Upper lobe of left lung (tissue), 6 donors: ENCODE measurements around the gene EPGN. TPM values are rescaled to one million over a fixed set of nuclear protein-coding genes. Genes with fewer than 3 reads are reported as not detected.

Experiments
- ATAC-seq, 2 donors: fragments of 200-7000 bp; cut with Tn5 transposase; one replicate each; pipeline ENCODE4 v1.9.1; 2022; ENCODE audit warnings: mild to moderate bottlenecking in 2 of 2, moderate library complexity in 2 of 2; ENCODE audit not compliant: low FRiP score in 2 of 2
- DNase-seq, 2 donors: peaks; one replicate each; pipeline ENCODE4 v3.0.0-alpha.2; 2019 to 2020
- H3K27ac ChIP-seq, 4 donors: fragments of 200-600 bp; sonication (generic); one replicate each; pipeline ENCODE4 v1.5.1; 2016 to 2019
- H3K27me3 ChIP-seq, 4 donors: fragments of 200-600 bp; sonication (generic); one replicate each; pipeline ENCODE4 v1.5.1; 2017 to 2019
- H3K36me3 ChIP-seq, 4 donors: fragments of 200-600 bp; sonication (generic); one replicate each; pipeline ENCODE4 v1.5.1; 2016 to 2019
- H3K4me1 ChIP-seq, 4 donors: fragments of 200-600 bp; sonication (generic); one replicate each; pipeline ENCODE4 v1.5.1; 2018 to 2019
- H3K4me3 ChIP-seq, 4 donors: fragments of 200-600 bp; sonication (generic); one replicate each; pipeline ENCODE4 v1.5.1; 2017 to 2019; ENCODE audit warnings: mild to moderate bottlenecking in 2 of 4, moderate library complexity in 1 of 4
- H3K9me3 ChIP-seq, 4 donors: fragments of 200-600 bp; sonication (generic); one replicate each; pipeline ENCODE4 v1.5.1; 2018 to 2019
- CTCF ChIP-seq, 6 experiments: fragments of 450-650 bp in 4 of 6; fragments of 200-600 bp in 2 of 6; sonication (generic) in 2 of 6; IDR thresholded peaks; one replicate each; pipeline ENCODE4 v1.5.1; 2016 to 2019; ENCODE audit warnings: antibody characterized with exemption in 6 of 6
- EP300 ChIP-seq, 4 donors: sonication (generic); formaldehyde crosslinking; IDR thresholded peaks; one replicate each; pipeline ENCODE4 v1.5.1; 2017; ENCODE audit warnings: antibody characterized with exemption in 4 of 4, control low read depth in 2 of 4
- POLR2A ChIP-seq, 4 donors: fragments of 450-650 bp; IDR thresholded peaks; one replicate each; pipeline ENCODE4 v1.5.1; 2016 to 2017; ENCODE audit warnings: antibody characterized with exemption in 4 of 4, mild to moderate bottlenecking in 2 of 4
- POLR2AphosphoS5 ChIP-seq, 2 donors: sonication (generic); formaldehyde crosslinking; IDR thresholded peaks; one replicate each; pipeline ENCODE4 v1.5.1; 2017; ENCODE audit warnings: antibody characterized with exemption in 2 of 2
- WGBS, 2 donors: methylation state at CpG; one replicate each; pipeline ENCODE4 v1.1.5; 2017 to 2018; 5-methylcytosine and 5-hydroxymethylcytosine counted together
- total RNA-seq, 6 donors: library from RNA; depleted of rRNA in 4 of 6; stranded (reverse); fragments of >200 nt in 4 of 6; gene quantifications; one replicate each; pipeline versions ENCODE4 v1.1.0 to v1.2.1, GENCODE V29; 2016 to 2021
- donor health status: DM: no; HTN: no; CAD: no; lungs with moderate emphysema.
- donor health status: DM: no; HTN: yes; CAD: no; lungs with severe emphysema.

Gene EPGN
- total RNA-seq, 6 donors from 2014 or later = 0.34 to 7.1 (median 0.94) TPM; not detected in 2

- no peaks in the 10 kb centered on the region for H3K36me3 ChIP-seq
- TF ChIP-seq CTCF (IDR thresholded peaks at IDR 0.05) = no peak
- no peak for TF ChIP-seq POLR2A (IDR thresholded peaks at IDR 0.05)
- TF ChIP-seq POLR2AphosphoS5 (IDR thresholded peaks at IDR 0.05) = no peak
- no peak for TF ChIP-seq EP300 (IDR thresholded peaks at IDR 0.05)
- no peak overlapping the region for H3K4me3 ChIP-seq
- 60 to 62% methylated on average over 4 of the region's 4 CpGs for WGBS, 2 donors
- H3K27me3 ChIP-seq = peaks cover 0 to 8% (median 3%) of the 10 kb centered on the region in 4 donors
- no peaks in the 10 kb centered on the region for H3K9me3 ChIP-seq
- ATAC-seq (no peak), DNase-seq (no peak)
- H3K27ac ChIP-seq = no peak overlapping the region
- H3K4me1 ChIP-seq = peaks cover 9 to 19% (median 14%) of the 10 kb centered on the region in 4 donors
These were observed 53.4 kb downstream of the EPGN start for GRCh38 chr4:74361671-74362070.

GRCh38 chr4:74362347-74362746 lies 54.1 kb downstream of the EPGN start:
- H3K4me3 ChIP-seq = no peak overlapping the region
- ATAC-seq (no peak), DNase-seq (no peak)
- H3K27me3 ChIP-seq = peaks cover 0 to 8% (median 3%) of the 10 kb centered on the region in 4 donors
- no peaks in the 10 kb centered on the region for H3K9me3 ChIP-seq
- no peak overlapping the region for H3K27ac ChIP-seq
- peaks cover 9 to 21% (median 14%) of the 10 kb centered on the region in 4 donors for H3K4me1 ChIP-seq
- no peaks in the 10 kb centered on the region for H3K36me3 ChIP-seq
- 92 to 98% methylated on average over 3 of the region's 3 CpGs for WGBS, 2 donors
- TF ChIP-seq POLR2A (IDR thresholded peaks at IDR 0.05) = no peak
- no peak for TF ChIP-seq POLR2AphosphoS5 (IDR thresholded peaks at IDR 0.05)

- H3K27ac ChIP-seq = no peak overlapping the region
- H3K36me3 ChIP-seq = no peaks in the 10 kb centered on the region
- no peak for ATAC-seq
- peaks cover 0 to 8% (median 3%) of the 10 kb centered on the region in 4 donors for H3K27me3 ChIP-seq
- peaks cover 9 to 21% (median 14%) of the 10 kb centered on the region in 4 donors for H3K4me1 ChIP-seq
- no peaks in the 10 kb centered on the region for H3K9me3 ChIP-seq
- DNase-seq = no peak
- TF ChIP-seq EP300 (IDR thresholded peaks at IDR 0.05) = no peak
- 33 to 38% methylated on average over 8 of the region's 8 CpGs for WGBS, 2 donors
- peak overlapping the region in 1 of 4 donors; percentile 47 for H3K4me3 ChIP-seq
These were observed 56.0 kb downstream of the EPGN start for GRCh38 chr4:74364256-74364651.

GRCh38 chr4:74364652-74365491 lies 56.6 kb downstream of the EPGN start, which contains the start of gene EREG:
Gene EREG (plus strand): TSS chr4:74365145. CDS start chr4:74365309, 164 bp downstream.
- H3K27ac ChIP-seq = no peak within 1 kb of the TSS
- ATAC-seq (peak; percentile 65 to 78), DNase-seq (peak; percentile 44 to 87)
- H3K27me3 ChIP-seq = peaks cover 0 to 8% (median 3%) of the 10 kb centered on the region in 4 donors
- H3K9me3 ChIP-seq = no peaks in the 10 kb centered on the region
- no peaks in the 10 kb centered on the region for H3K36me3 ChIP-seq
- 5 to 12% methylated on average over 18 to 40 of the region's 40 CpGs for WGBS, 2 donors
- TF ChIP-seq POLR2AphosphoS5 (IDR thresholded peaks at IDR 0.05) = no peak
- no peak for TF ChIP-seq EP300 (IDR thresholded peaks at IDR 0.05)
- TF ChIP-seq POLR2A (IDR thresholded peaks at IDR 0.05) = no peak
- no peak for TF ChIP-seq CTCF (IDR thresholded peaks at IDR 0.05)
- H3K4me3 ChIP-seq = peak within 1 kb of the TSS; percentile 26 to 47 (median 37)
- peaks cover 9 to 21% (median 14%) of the 10 kb centered on the region in 4 donors for H3K4me1 ChIP-seq

GRCh38 chr4:74365761-74366160 lies 57.5 kb downstream of the EPGN start:
- peaks cover 0 to 8% (median 3%) of the 10 kb centered on the region in 4 donors for H3K27me3 ChIP-seq
- ATAC-seq (peak; percentile 40 to 47), DNase-seq (peak; percentile 23 to 46)
- 14 to 18% methylated on average over 11 of the region's 11 CpGs for WGBS, 2 donors
- peaks cover 9 to 21% (median 14%) of the 10 kb centered on the region in 4 donors for H3K4me1 ChIP-seq
- H3K4me3 ChIP-seq = peak overlapping the region in 3 of 4 donors; percentile 32 to 47 (median 42)
- no peaks in the 10 kb centered on the region for H3K9me3 ChIP-seq
- no peak overlapping the region for H3K27ac ChIP-seq
- no peak for TF ChIP-seq POLR2A (IDR thresholded peaks at IDR 0.05)
- no peaks in the 10 kb centered on the region for H3K36me3 ChIP-seq

Other genes starting within 250 kb of the EPGN start
- 100 to 1,000 TPM in 3 of 6 donors, 10 to 100 TPM in 3; 41.1 to 108 (median 79.4) TPM for gene CXCL2, start 209.3 kb upstream of the EPGN start, total RNA-seq
- gene MTHFD2L, start 150.4 kb upstream of the EPGN start, total RNA-seq = 10 to 100 TPM in 5 of 6 donors, 1 to 10 TPM in 1; 4.9 to 23.6 (median 12.8) TPM
- gene EREG, start 56.7 kb downstream of the EPGN start, total RNA-seq = 1 to 10 TPM in 5 of 6 donors, under 1 TPM in 1; 0.94 to 3.7 (median 1.1) TPM
- 10 to 100 TPM; 13.6 to 54.7 (median 37.0) TPM for gene AREG, start 136.7 kb downstream of the EPGN start, total RNA-seq